AG04450 (cell line): ENCODE measurements around the gene ATP6V1C2. TPM values are rescaled to one million over a fixed set of nuclear protein-coding genes. Genes with fewer than 3 reads are reported as not detected.

Source experiments
- CTCF ChIA-PET: fragments of 300-600, 350-600 bp; formaldehyde crosslinking; extraction: SDS; loops from one replicate; lab custom pipeline; 2022; ENCODE audit warnings: antibody characterized with exemption, inconsistent platforms; lab: Charles Lee
- POLR2A ChIA-PET: fragments of 350-600 bp; formaldehyde crosslinking; extraction: SDS; loops from one replicate; lab custom pipeline; 2021; ENCODE audit warnings: antibody characterized with exemption, inconsistent platforms; lab: Yijun Ruan, JAX
- DNase-seq: peaks from one replicate; pipeline ENCODE4 v3.0.0-alpha.2; 2011; ENCODE audit warnings: low read depth, low spot score
- H3K27ac ChIP-seq: one replicate; pipeline ENCODE4 v1.5.1; 2012; ENCODE audit warnings: low read depth, low read length, control low read depth
- H3K27me3 ChIP-seq: one replicate; pipeline ENCODE4 v1.6.0; 2012; ENCODE audit warnings: low read length; ENCODE audit not compliant: control insufficient read depth, insufficient read depth
- H3K4me3 ChIP-seq: 2 replicates; pipeline ENCODE4 v1.5.1; 2011; ENCODE audit warnings: mild to moderate bottlenecking, low read depth, low read length, control low read depth
- H3K9me3 ChIP-seq: 2 replicates; pipeline ENCODE4 v1.5.1; 2012; ENCODE audit warnings: low read length; ENCODE audit not compliant: control insufficient read depth, insufficient read depth
- polyA plus RNA-seq: library from polyadenylated mRNA; depleted of rRNA; stranded (reverse); fragments of >200 nt; gene quantifications from 2 replicates; pipeline ENCODE4 v1.2.3, GENCODE V29; 2011
- TF ChIP-seq, protein P1 (sequence below): IDR thresholded peaks from 2 replicates; pipeline ENCODE4 v1.5.1; 2011; ENCODE audit warnings: low read depth, low read length, control low read depth, inconsistent platforms

Gene ATP6V1C2
- polyA plus RNA-seq, 1 experiment: 0.14 TPM

DNA sequence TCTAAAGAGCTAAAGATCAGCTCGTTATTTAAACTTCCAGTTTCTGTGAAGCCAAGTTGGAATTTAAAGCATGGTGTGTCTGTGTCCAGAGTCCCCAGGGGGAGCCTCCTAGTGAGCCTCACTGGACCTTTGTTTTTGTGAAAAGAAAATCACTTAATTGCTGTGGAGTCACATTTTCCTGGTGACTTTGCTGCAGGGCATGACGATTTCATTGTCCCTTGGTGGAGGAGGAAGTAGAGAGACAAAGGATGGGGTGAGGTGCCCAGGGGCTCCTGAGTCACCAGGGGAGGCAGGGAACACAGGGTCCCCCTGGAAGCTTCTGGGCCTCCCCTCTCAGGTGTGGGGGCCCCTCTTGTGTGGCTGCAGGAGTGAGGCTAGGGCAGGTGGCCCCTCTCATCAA is 19.7 kb downstream of the ATP6V1C2 start:
- CTCF ChIA-PET: no interaction called here
- no peak for DNase-seq
- TF ChIP-seq, protein P1, sequence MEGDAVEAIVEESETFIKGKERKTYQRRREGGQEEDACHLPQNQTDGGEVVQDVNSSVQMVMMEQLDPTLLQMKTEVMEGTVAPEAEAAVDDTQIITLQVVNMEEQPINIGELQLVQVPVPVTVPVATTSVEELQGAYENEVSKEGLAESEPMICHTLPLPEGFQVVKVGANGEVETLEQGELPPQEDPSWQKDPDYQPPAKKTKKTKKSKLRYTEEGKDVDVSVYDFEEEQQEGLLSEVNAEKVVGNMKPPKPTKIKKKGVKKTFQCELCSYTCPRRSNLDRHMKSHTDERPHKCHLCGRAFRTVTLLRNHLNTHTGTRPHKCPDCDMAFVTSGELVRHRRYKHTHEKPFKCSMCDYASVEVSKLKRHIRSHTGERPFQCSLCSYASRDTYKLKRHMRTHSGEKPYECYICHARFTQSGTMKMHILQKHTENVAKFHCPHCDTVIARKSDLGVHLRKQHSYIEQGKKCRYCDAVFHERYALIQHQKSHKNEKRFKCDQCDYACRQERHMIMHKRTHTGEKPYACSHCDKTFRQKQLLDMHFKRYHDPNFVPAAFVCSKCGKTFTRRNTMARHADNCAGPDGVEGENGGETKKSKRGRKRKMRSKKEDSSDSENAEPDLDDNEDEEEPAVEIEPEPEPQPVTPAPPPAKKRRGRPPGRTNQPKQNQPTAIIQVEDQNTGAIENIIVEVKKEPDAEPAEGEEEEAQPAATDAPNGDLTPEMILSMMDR: no peak

DNA sequence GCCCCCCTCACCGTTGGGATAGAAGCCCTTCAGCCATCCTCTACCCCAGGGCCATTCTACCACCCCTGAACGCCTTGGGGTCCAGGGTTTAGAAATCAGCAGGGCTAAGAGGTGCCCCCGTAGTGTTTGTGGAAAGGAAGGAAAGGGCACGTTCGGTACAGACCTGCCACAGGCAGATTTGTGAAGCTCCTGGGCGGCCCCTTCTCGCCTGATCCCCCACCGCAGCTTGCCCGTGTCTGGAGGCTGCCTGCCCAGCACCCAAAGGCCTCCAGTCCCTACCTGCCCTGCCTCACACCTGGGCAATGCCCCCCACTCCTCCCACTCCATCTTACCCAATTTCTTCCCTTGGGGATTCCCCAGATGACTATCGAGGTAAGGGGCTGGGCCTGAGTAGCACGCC is 21.2 kb downstream of the ATP6V1C2 start:
- POLR2A ChIA-PET: no interaction called here
- TF ChIP-seq, protein P1: no peak
- no peaks in the 10 kb centered on the region; the same call in 1 of the 2 replicates for H3K9me3 ChIP-seq
- no peak overlapping the region for H3K4me3 ChIP-seq
- H3K27me3 ChIP-seq: peaks cover 9% of the 10 kb centered on the region
- CTCF ChIA-PET: no interaction called here
- no peak for DNase-seq
- H3K27ac ChIP-seq: no peak overlapping the region

More for the DNA sequence above, 19.7 kb downstream of the ATP6V1C2 start:
- Histone ChIP-seq H3K4me3 (no peak overlapping the region), H3K9me3 (no peaks in the 10 kb centered on the region; the same call in 1 of the 2 replicates), H3K27ac (no peak overlapping the region), H3K27me3 (peaks cover 9% of the 10 kb centered on the region)
- POLR2A ChIA-PET: no interaction called here

DNA sequence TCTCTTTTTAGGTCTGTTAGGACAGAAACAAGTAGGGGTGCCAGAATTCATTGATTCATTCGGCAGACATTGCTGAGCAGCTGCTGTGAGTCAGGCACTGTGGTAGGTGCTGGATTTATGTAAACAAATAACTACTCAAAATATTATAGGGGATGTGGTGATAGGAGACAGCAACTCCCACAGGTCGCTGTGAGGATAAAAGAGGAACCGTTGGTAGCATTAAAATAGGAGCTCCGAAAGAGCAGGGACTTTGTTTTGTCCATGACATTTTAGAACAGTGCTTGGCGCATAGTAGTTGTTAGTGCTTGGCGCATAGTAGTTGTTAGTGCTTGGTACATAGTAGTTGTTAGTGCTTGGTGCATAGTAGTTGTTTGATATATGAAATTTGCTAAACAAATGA is 29.2 kb downstream of the ATP6V1C2 start:
- no peak overlapping the region for H3K4me3 ChIP-seq
- H3K9me3 ChIP-seq: no peaks in the 10 kb centered on the region
- H3K27me3 ChIP-seq: peaks cover 6% of the 10 kb centered on the region
- H3K27ac ChIP-seq: no peak overlapping the region
- CTCF ChIA-PET: interaction anchor here (0.7 kb wide), 1 partner anchor 25 kb away, joined by 3 read pairs; no protein-coding TSS in a partner anchor
- DNase-seq: no peak
- TF ChIP-seq, protein P1: no peak
- POLR2A ChIA-PET: no interaction called here

DNA sequence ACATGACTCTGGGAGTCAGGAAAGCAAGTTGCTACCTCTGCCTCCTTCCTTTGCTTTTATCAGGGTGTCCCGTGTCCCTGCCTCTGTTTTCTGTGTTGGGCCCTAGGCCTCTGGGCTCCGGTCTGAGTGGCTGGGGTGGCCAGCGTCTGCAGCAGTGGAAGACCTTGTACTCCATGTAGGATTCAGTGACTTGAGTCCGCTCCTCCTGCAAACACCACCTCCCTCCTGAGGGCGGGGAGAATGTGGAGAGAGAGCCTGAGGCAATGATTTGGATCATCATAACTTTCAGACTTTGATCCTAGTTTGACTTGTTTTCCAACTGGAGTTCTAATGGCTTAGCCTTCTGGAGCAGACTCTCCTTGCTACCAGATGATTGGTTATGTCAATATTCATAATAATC is 30.8 kb downstream of the ATP6V1C2 start:
- TF ChIP-seq, protein P1: no peak
- no peaks in the 10 kb centered on the region for H3K9me3 ChIP-seq

DNA sequence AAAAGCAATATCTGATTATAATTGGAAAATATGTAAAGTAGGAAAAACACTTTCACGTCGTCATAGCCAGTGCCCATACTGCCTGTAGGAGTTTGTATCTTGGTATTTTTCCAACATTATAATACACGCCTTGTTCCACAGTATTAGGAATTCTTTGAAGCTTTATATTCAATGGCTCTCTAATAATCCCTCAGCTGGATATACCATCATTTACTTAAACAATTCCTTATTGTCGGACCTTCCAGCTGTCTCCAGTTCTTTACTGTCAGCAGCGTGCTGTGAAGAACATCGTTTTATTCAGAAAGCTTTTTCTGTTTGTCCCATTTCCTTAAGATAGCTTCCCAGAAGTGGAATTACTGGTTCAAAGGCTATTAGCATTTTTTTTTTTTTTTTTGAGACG is 31.7 kb downstream of the ATP6V1C2 start:
- ChIA-PET POLR2A (no interaction called here), CTCF (no interaction called here)
- Histone ChIP-seq H3K27me3 (peaks cover 6% of the 10 kb centered on the region), H3K9me3 (no peaks in the 10 kb centered on the region), H3K4me3 (no peak overlapping the region), H3K27ac (no peak overlapping the region)
- no peak for DNase-seq
- TF ChIP-seq, protein P1: no peak

More for the DNA sequence above, 30.8 kb downstream of the ATP6V1C2 start:
- ChIA-PET POLR2A (no interaction called here), CTCF (no interaction called here)
- no peak overlapping the region for H3K27ac ChIP-seq
- no peak overlapping the region for H3K4me3 ChIP-seq
- no peak for DNase-seq
- peaks cover 6% of the 10 kb centered on the region for H3K27me3 ChIP-seq
